DMS153 treated with DMSO at 0.1 percent for 48 hours (cell line): ENCODE data around the gene GAL3ST3.

Experiments
- DNase-seq: peaks from one replicate; lab custom pipeline; 2025; ENCODE audit not compliant: unreplicated experiment; lab: John Stamatoyannopoulos, UW

The GAL3ST3 gene

GRCh38 chr11:66069715-66070603, 21.0 kb upstream of the GAL3ST3 start, which contains the start of gene PACS1:
Gene PACS1 (plus strand): TSS chr11:66070272. CDS start chr11:66070487, 215 bp downstream.
- DNase-seq, result no peak

GRCh38 chr11:66068923-66069714, 20.2 kb upstream of the GAL3ST3 start:
- no peak for DNase-seq

GRCh38 chr11:66068154-66068821, 19.3 kb upstream of the GAL3ST3 start:
- peak; percentile 42 for DNase-seq

GRCh38 chr11:66067640-66068039, 18.7 kb upstream of the GAL3ST3 start:
- DNase-seq, result no peak

- DNase-seq, result no peak
Measured at GRCh38 chr11:66066751-66067150, 17.8 kb upstream of the GAL3ST3 start.

- no peak for DNase-seq
Measured at GRCh38 chr11:66064571-66064970, 15.6 kb upstream of the GAL3ST3 start.

- no peak for DNase-seq
Measured at GRCh38 chr11:66063900-66064299, 14.9 kb upstream of the GAL3ST3 start.

GRCh38 chr11:66062408-66062807, 13.4 kb upstream of the GAL3ST3 start:
- DNase-seq, result no peak

- no peak for DNase-seq
Measured at GRCh38 chr11:66061268-66061667, 12.3 kb upstream of the GAL3ST3 start.

GRCh38 chr11:66059966-66060680, 11.2 kb upstream of the GAL3ST3 start:
- no peak for DNase-seq

GRCh38 chr11:66056501-66056900, 7.5 kb upstream of the GAL3ST3 start:
- no peak for DNase-seq

GRCh38 chr11:66055021-66055420, 6.1 kb upstream of the GAL3ST3 start:
- DNase-seq, result no peak

- DNase-seq, result no peak
Measured at GRCh38 chr11:66052664-66052982, 3.7 kb upstream of the GAL3ST3 start.

GRCh38 chr11:66051766-66052663, 3.1 kb upstream of the GAL3ST3 start, which contains the start of gene SF3B2:
Gene SF3B2 (plus strand): TSS chr11:66052364. CDS start chr11:66052385, 21 bp downstream.
- DNase-seq, result peak; percentile 96

- no peak for DNase-seq
Measured at GRCh38 chr11:66051371-66051765, 2.4 kb upstream of the GAL3ST3 start.

- no peak for DNase-seq
Measured at GRCh38 chr11:66050581-66051231, 1.7 kb upstream of the GAL3ST3 start.

GRCh38 chr11:66047541-66048365, 1.2 kb downstream of the GAL3ST3 start:
- no peak for DNase-seq

- DNase-seq, result no peak
Measured at GRCh38 chr11:66046901-66047300, 2.1 kb downstream of the GAL3ST3 start.
